DOHH2 (cell line): ENCODE results near the gene ARHGAP24.

Source experiments
- H3F3A ChIP-seq: fragments of 200-600 bp; sonication (generic), shearing (Covaris generic); 2 replicates; pipeline ENCODE4 v1.6.0; 2016; ENCODE audit warnings: antibody characterized with exemption, mild to moderate bottlenecking; ENCODE audit not compliant: control insufficient read depth, insufficient read depth
- H3K27ac ChIP-seq: fragments of 200-600 bp; sonication (generic); 2 replicates; pipeline ENCODE4 v1.5.1; 2014; ENCODE audit warnings: low read depth, mild to moderate bottlenecking, low read length, moderate library complexity
- H3K27me3 ChIP-seq: fragments of 200-600 bp; sonication (generic); 2 replicates; pipeline ENCODE4 v1.6.1; 2014; ENCODE audit warnings: mild to moderate bottlenecking, low read length, mixed read lengths; ENCODE audit not compliant: control insufficient read depth
- H3K36me3 ChIP-seq: fragments of 200-600 bp; sonication (generic); 2 replicates; pipeline ENCODE4 v1.6.1; 2014; ENCODE audit warnings: mild to moderate bottlenecking, low read length, moderate library complexity, mixed read lengths; ENCODE audit not compliant: control insufficient read depth
- H3K4me1 ChIP-seq: fragments of 200-600 bp; sonication (generic); 2 replicates; pipeline ENCODE4 v1.6.1; 2014; ENCODE audit warnings: mild to moderate bottlenecking, low read length, mixed read lengths; ENCODE audit not compliant: control insufficient read depth
- H3K4me2 ChIP-seq: fragments of 200-600 bp; sonication (generic); 2 replicates; pipeline ENCODE4 v1.6.0; 2014; ENCODE audit warnings: mild to moderate bottlenecking, low read length, moderate library complexity
- H3K4me3 ChIP-seq: fragments of 200-600 bp; sonication (generic); 2 replicates; pipeline ENCODE4 v1.5.1; 2014; ENCODE audit warnings: mild to moderate bottlenecking, low read length, mixed read lengths
- H3K79me2 ChIP-seq: fragments of 200-600 bp; sonication (generic); 2 replicates; pipeline ENCODE4 v1.6.1; 2014; ENCODE audit warnings: mild to moderate bottlenecking, low read length, mixed read lengths; ENCODE audit not compliant: control insufficient read depth
- H3K9me2 ChIP-seq: fragments of 200-600 bp; sonication (generic); replicated peaks from 2 replicates; pipeline ENCODE4 v1.6.1; 2014; ENCODE audit warnings: mild to moderate bottlenecking, low read length, mixed read lengths; ENCODE audit not compliant: control insufficient read depth
- H3K9me3 ChIP-seq: fragments of 200-600 bp; sonication (generic); 2 replicates; pipeline ENCODE4 v1.6.1; 2014; ENCODE audit warnings: antibody characterized with exemption, low read length, mixed read lengths; ENCODE audit not compliant: control insufficient read depth, insufficient read depth
- H4K20me1 ChIP-seq: fragments of 200-600 bp; sonication (generic); 2 replicates; pipeline ENCODE4 v1.6.0; 2014; ENCODE audit warnings: low read depth, mild to moderate bottlenecking, antibody characterized with exemption, low read length, moderate library complexity; ENCODE audit not compliant: control insufficient read depth, insufficient read depth
- CTCF ChIP-seq: fragments of 200-600 bp; sonication (generic); IDR thresholded peaks from one replicate; pipeline ENCODE4 v1.5.1; 2014; ENCODE audit warnings: antibody characterized with exemption, mild to moderate bottlenecking, low read depth, low read length; ENCODE audit not compliant: poor library complexity, severe bottlenecking
- EZH2phosphoT487 ChIP-seq: fragments of 200-600 bp; sonication (generic); IDR thresholded peaks from 2 replicates; pipeline ENCODE4 v1.6.1; 2017; ENCODE audit warnings: borderline replicate concordance, mild to moderate bottlenecking, antibody characterized with exemption, low read length, moderate library complexity, mixed read lengths

The ARHGAP24 gene

DNA sequence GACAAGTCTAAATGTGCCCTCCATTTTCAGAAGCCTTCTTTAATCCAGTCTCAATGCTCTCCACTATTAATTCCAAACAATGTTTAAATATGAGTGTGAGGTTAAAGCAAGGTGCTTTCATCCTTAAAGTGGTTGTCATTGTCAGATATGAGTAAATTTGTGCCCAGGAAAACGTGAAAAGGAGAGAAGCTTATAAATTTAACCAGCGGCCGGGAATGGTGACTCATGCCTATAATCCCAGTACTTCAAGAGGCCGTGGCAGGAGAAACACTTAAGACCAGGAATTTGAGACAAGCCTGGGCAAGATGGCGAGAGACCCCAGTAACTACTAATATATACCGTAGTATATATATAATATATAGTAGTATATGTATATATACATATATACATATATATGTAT lies 270.0 kb downstream of the ARHGAP24 start:
- H4K20me1 ChIP-seq: no peaks in the 10 kb centered on the region
- no peaks in the 10 kb centered on the region for H3K79me2 ChIP-seq
- no peaks in the 10 kb centered on the region for H3F3A ChIP-seq
- no peak overlapping the region for H3K27ac ChIP-seq
- H3K4me3 ChIP-seq: no peak overlapping the region
- H3K9me3 ChIP-seq: no peaks in the 10 kb centered on the region
- no peaks in the 10 kb centered on the region for H3K36me3 ChIP-seq
- H3K27me3 ChIP-seq: no peaks in the 10 kb centered on the region
- peaks cover 47% of the 10 kb centered on the region for H3K4me1 ChIP-seq
- TF ChIP-seq CTCF (no peak), EZH2phosphoT487 (no peak)
- no peaks in the 10 kb centered on the region for H3K9me2 ChIP-seq
- no peak overlapping the region for H3K4me2 ChIP-seq

DNA sequence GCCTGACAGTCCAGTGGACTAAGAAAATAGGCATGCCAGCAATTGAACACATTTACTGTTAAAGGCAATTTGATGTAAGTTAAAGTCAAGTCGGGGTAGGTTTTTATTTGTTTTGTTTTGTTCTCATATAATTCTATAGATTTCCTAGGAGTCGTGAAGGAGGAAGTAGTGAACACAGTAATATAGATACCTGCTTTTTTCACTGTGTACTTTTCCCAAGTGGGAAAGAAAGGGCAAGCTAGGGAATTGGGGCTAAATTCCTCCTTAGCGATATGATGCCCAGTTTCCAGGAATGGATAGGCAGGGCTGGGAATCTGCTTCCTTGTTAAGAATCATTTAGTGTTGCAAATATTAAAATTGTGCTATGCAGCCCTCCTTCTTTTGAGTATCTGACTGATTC lies 271.0 kb downstream of the ARHGAP24 start:
- Histone ChIP-seq H3K4me1 (peaks cover 48% of the 10 kb centered on the region), H3K4me3 (no peak overlapping the region), H3K4me2 (no peak overlapping the region), H3F3A (no peaks in the 10 kb centered on the region), H3K79me2 (no peaks in the 10 kb centered on the region), H3K36me3 (no peaks in the 10 kb centered on the region), H3K9me3 (no peaks in the 10 kb centered on the region), H3K27me3 (no peaks in the 10 kb centered on the region), H3K27ac (no peak overlapping the region), H4K20me1 (no peaks in the 10 kb centered on the region), H3K9me2 (no peaks in the 10 kb centered on the region)
- TF ChIP-seq CTCF (no peak), EZH2phosphoT487 (no peak)

GRCh38 chr4:85747882-85748491 lies 273.0 kb downstream of the ARHGAP24 start:
- Histone ChIP-seq H3K9me3 (no peaks in the 10 kb centered on the region), H3F3A (no peaks in the 10 kb centered on the region), H4K20me1 (no peaks in the 10 kb centered on the region), H3K4me2 (no peak overlapping the region), H3K9me2 (no peaks in the 10 kb centered on the region), H3K36me3 (no peaks in the 10 kb centered on the region), H3K27ac (no peak overlapping the region), H3K4me1 (peaks cover 47% of the 10 kb centered on the region), H3K79me2 (no peaks in the 10 kb centered on the region), H3K4me3 (no peak overlapping the region), H3K27me3 (no peaks in the 10 kb centered on the region)
- no peak for TF ChIP-seq EZH2phosphoT487
- TF ChIP-seq CTCF: peak; percentile 85
